Tibial nerve (tissue), 4 donors: ENCODE data around the gene CPLANE2. TPM values are rescaled to one million over a fixed set of nuclear protein-coding genes. Genes with fewer than 3 reads are reported as not detected.
A peak's percentile ranks its signal among the peaks of the same experiment; 100 is the strongest.

Experiments
- DNase-seq, 2 donors: peaks; one replicate each; pipeline ENCODE4 v3.0.0-alpha.2; 2019; ENCODE audit warnings: low spot score in 2 of 2
- H3K27ac ChIP-seq, 4 donors: fragments of 200-600 bp; sonication (generic) in 3 of 4; one replicate each; pipeline ENCODE4 v1.5.1; 2017 to 2019; ENCODE audit warnings: mild to moderate bottlenecking in 1 of 4
- H3K27me3 ChIP-seq, 2 donors: fragments of 200-600 bp; sonication (generic) in 1 of 2; one replicate each; pipeline versions ENCODE4 v1.5.1 to v1.6.0; 2017 to 2019
- H3K36me3 ChIP-seq, 3 donors: fragments of 200-600 bp; sonication (generic); one replicate each; pipeline ENCODE4 v1.5.1; 2018 to 2019
- H3K4me1 ChIP-seq, 4 donors: fragments of 200-600 bp; sonication (generic) in 3 of 4; one replicate each; pipeline ENCODE4 v1.5.1; 2017 to 2019
- H3K4me3 ChIP-seq, 4 donors: fragments of 200-600 bp; sonication (generic) in 3 of 4; one replicate each; pipeline ENCODE4 v1.5.1; 2017 to 2019; ENCODE audit warnings: mild to moderate bottlenecking in 1 of 4, moderate library complexity in 1 of 4
- H3K9me3 ChIP-seq, 4 donors: fragments of 200-600 bp; sonication (generic) in 3 of 4; one replicate each; pipeline ENCODE4 v1.5.1; 2017 to 2019
- EP300 ChIP-seq, 2 donors: sonication (generic); formaldehyde crosslinking; IDR thresholded peaks; one replicate each; pipeline ENCODE4 v1.6.1; 2017; ENCODE audit warnings: antibody characterized with exemption in 2 of 2, mild to moderate bottlenecking in 1 of 2
- POLR2A ChIP-seq, 2 donors: fragments of 450-650 bp; IDR thresholded peaks; one replicate each; pipeline ENCODE4 v1.6.1; 2017; ENCODE audit warnings: antibody characterized with exemption in 2 of 2, mild to moderate bottlenecking in 2 of 2, moderate library complexity in 2 of 2
- WGBS, 2 donors: methylation state at CpG; one replicate each; pipeline ENCODE4 v1.1.5; 2018; 5-methylcytosine and 5-hydroxymethylcytosine counted together
- total RNA-seq, 4 donors: library from RNA; depleted of rRNA; stranded (reverse); fragments of >200 nt; gene quantifications; one replicate each; pipeline ENCODE4 v1.1.0, GENCODE V29; 2016
- TF ChIP-seq, protein P1 (sequence below), 5 experiments: fragments of 200-600 bp in 3 of 5; fragments of 450-650 bp in 2 of 5; sonication (generic) in 3 of 5; IDR thresholded peaks; one replicate each; pipeline ENCODE4 v1.5.1; 2016 to 2019; ENCODE audit warnings: antibody characterized with exemption in 5 of 5, mild to moderate bottlenecking in 3 of 5, moderate library complexity in 2 of 5

CPLANE2 gene
- total RNA-seq, 4 donors from 2014 or later = 3.6 to 14.4 (median 9.6) TPM

DNA sequence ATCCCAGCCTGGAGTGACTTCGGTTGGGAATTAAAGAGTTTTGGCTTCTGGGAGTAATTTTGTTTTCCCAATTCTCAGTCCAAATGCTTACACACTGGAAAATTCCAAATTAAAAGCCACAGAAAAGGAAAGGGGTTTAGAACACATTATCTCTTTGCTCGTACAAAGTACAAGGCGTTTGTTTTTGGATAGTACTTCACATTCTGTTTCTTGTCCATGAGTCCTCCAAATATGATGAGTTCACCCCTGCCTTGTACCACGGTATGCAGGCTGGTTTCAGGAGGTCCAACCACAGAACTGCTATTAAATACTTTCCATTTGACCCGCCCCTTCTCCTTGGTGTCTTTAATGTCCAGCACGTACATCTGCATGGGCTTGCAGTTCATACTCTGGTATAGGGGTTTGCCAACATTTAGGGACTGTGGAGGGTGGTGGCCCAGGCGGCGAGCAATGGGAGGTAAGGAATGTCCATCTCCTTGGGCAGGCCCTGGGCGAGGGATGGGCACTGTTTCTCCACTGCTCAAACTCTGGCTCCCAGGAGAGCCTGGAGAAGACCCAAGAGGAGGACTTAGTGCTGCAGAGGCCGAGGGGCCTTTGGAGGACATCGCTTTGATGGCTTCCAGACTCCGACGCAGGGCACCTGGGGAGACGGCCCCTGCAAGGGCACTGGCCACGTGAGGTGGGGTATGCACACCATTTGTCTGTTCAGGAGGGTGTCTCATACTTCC is 13.7 kb upstream of the CPLANE2 start:
- WGBS, 2 donors = 75 to 77% methylated on average over 15 of the region's 15 CpGs
- TF ChIP-seq POLR2A (IDR thresholded peaks at IDR 0.05) = no peak
- peak in 1 of 2 donors; percentile 75 for TF ChIP-seq EP300 (IDR thresholded peaks at IDR 0.05)
- TF ChIP-seq, protein P1, sequence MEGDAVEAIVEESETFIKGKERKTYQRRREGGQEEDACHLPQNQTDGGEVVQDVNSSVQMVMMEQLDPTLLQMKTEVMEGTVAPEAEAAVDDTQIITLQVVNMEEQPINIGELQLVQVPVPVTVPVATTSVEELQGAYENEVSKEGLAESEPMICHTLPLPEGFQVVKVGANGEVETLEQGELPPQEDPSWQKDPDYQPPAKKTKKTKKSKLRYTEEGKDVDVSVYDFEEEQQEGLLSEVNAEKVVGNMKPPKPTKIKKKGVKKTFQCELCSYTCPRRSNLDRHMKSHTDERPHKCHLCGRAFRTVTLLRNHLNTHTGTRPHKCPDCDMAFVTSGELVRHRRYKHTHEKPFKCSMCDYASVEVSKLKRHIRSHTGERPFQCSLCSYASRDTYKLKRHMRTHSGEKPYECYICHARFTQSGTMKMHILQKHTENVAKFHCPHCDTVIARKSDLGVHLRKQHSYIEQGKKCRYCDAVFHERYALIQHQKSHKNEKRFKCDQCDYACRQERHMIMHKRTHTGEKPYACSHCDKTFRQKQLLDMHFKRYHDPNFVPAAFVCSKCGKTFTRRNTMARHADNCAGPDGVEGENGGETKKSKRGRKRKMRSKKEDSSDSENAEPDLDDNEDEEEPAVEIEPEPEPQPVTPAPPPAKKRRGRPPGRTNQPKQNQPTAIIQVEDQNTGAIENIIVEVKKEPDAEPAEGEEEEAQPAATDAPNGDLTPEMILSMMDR (IDR thresholded peaks at IDR 0.05) = no peak
- peaks cover 0 to 83% (median 37%) of the 10 kb centered on the region in 4 donors for H3K4me1 ChIP-seq
- no peaks in the 10 kb centered on the region for H3K27me3 ChIP-seq
- peaks cover 0 to 57% (median 4%) of the 10 kb centered on the region in 3 donors for H3K36me3 ChIP-seq
- peak overlapping the region; percentile 62 to 90 (median 78) for H3K27ac ChIP-seq
- no peaks in the 10 kb centered on the region for H3K9me3 ChIP-seq
- H3K4me3 ChIP-seq = no peak overlapping the region
- DNase-seq = no peak

DNA sequence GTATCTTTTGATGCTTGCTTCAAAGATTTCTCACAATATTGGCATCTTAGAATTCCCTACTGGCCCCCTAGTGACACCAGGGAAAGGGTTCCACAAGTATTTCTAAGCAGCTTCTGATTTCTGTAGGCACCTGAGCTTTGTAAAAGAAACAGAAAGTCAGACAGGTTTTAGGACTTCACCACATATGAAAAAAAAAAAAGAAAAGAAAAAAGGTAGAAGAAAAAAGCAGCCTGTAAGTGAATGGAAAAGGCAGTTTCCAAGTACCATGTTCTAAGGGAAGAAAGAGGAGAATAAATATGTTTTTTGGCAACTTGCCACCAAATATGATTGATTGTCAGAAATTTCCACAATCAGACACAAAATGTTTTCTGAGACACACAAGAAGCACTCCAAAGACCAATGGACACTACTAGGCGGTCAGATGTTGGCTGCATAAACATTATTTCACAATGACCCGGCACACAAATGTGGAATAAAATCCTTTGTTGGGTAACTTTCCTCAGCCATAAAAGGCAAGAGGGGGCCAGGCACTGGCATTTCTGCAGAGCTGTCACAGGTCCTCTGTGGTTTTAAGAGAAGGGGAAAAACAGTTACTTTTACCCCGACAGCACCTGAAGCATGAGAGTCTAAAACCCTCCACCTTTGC is 12.7 kb upstream of the CPLANE2 start:
- TF ChIP-seq EP300 (IDR thresholded peaks at IDR 0.05) = peak; percentile 54 to 95
- TF ChIP-seq, protein P1 (IDR thresholded peaks at IDR 0.05) = no peak
- TF ChIP-seq POLR2A (IDR thresholded peaks at IDR 0.05) = no peak
- 25 to 35% methylated on average over 3 of the region's 3 CpGs for WGBS, 2 donors
- H3K27ac ChIP-seq = peak overlapping the region; percentile 46 to 90 (median 78)
- no peaks in the 10 kb centered on the region for H3K9me3 ChIP-seq
- peaks cover 0 to 51% (median 0%) of the 10 kb centered on the region in 3 donors for H3K36me3 ChIP-seq
- no peaks in the 10 kb centered on the region for H3K27me3 ChIP-seq
- peak; percentile 55 to 78 for DNase-seq
- H3K4me1 ChIP-seq = peaks cover 0 to 82% (median 37%) of the 10 kb centered on the region in 4 donors
- no peak overlapping the region for H3K4me3 ChIP-seq

DNA sequence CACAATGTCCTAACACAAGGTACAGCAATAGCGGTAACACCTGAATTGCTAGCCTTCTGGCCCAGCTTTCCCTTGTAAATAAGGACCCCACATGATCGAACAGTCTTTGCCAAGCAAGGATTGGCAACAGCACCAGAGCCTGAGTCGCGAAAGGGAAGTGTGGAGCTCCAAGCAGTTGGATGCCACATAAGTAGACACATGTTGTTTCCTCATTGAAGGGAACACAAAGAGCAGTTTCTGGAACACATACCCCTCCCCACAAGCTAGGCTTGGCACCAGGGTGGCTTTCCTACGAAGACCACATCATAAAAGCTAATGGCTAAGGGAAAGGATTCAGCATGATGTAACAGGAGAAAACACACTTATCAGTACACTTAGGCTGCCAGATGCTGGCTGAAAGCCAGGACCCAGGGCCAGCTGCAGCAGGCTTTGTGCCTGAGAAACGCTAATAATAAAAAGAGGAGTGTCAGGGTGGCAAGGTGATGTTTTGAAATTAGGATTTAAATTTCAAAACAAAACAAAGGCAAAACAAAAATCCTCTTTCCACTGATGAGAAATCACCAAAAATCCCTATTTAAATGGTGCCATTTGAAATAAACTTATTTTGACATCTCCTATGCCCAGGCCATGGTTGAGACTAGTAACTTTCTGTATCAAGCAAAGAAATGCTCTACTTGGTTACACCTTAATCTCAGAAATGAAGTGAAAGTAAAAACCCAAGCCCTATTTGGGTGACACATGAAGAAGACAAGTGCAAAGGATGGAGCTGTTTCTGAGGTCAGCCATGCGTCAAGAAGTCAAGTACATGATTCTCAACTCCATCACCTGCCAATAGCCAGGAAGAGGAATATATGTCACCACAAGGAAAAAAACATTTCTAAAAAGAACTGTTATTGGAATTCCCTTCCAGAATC is 11.9 kb upstream of the CPLANE2 start:
- peak overlapping the region; percentile 48 to 90 (median 76) for H3K27ac ChIP-seq
- no peak overlapping the region for H3K4me3 ChIP-seq
- TF ChIP-seq POLR2A (IDR thresholded peaks at IDR 0.05) (no peak), EP300 (IDR thresholded peaks at IDR 0.05) (peak; percentile 76 to 93)
- peaks cover 0 to 84% (median 42%) of the 10 kb centered on the region in 4 donors for H3K4me1 ChIP-seq
- H3K9me3 ChIP-seq = no peaks in the 10 kb centered on the region
- no peaks in the 10 kb centered on the region for H3K27me3 ChIP-seq
- 25 to 31% methylated on average over 7 of the region's 7 CpGs for WGBS, 2 donors
- peak; percentile 79 to 86 for DNase-seq
- peaks cover 0 to 44% (median 0%) of the 10 kb centered on the region in 3 donors for H3K36me3 ChIP-seq

DNA sequence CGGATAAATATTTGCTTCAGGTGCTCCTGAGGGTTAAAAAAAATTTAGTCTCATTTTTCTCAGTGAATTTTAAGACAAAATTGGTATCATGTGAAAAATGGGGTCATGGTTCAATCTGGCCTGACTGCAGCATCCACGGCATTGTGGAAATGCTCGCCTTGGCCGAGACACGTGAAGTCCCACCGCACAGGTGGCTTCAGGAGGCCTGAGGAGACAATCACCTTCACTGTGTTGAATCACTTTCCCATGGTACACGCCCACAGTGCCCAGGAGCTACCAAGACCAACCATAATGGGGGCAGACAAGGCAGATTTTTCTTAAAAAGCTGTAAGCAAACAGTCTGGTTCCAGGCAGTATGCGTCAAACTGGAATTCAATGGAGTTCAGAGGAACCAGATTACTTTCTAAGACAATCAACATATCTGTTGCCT is 11.0 kb upstream of the CPLANE2 start:
- no peak for DNase-seq
- H3K9me3 ChIP-seq = no peaks in the 10 kb centered on the region
- H3K36me3 ChIP-seq = peaks cover 0 to 38% (median 0%) of the 10 kb centered on the region in 3 donors
- 84 to 86% methylated on average over 8 of the region's 8 CpGs for WGBS, 2 donors
- peak overlapping the region; percentile 4 to 90 (median 65) for H3K27ac ChIP-seq
- H3K27me3 ChIP-seq = no peaks in the 10 kb centered on the region
- peaks cover 0 to 80% (median 43%) of the 10 kb centered on the region in 4 donors for H3K4me1 ChIP-seq
- TF ChIP-seq, protein P1 (IDR thresholded peaks at IDR 0.05) = no peak
- no peak for TF ChIP-seq EP300 (IDR thresholded peaks at IDR 0.05)
- no peak for TF ChIP-seq POLR2A (IDR thresholded peaks at IDR 0.05)
- H3K4me3 ChIP-seq = no peak overlapping the region

DNA sequence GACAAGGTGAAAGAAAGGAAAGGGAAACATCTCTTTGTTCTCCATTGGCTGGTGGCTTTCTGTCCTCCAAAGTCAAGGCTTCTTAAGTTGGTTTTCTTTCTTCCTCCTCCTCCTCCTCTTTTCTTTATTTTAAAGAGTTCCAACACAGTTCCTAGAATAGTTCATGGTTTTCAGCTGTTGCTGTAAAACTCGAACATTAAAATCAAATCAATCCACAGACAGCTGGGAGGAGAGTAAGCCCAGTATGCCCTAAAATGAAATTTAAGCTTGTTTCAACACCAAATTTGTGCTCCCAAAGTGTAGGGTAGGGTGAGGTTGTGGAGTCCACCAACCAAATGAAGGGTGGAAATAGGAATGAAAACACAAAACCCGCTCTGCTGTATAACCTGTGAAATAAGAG is 10.5 kb upstream of the CPLANE2 start:
- Histone ChIP-seq H3K4me1 (peaks cover 0 to 74% (median 43%) of the 10 kb centered on the region in 4 donors), H3K4me3 (no peak overlapping the region), H3K27me3 (no peaks in the 10 kb centered on the region), H3K27ac (peak overlapping the region; percentile 4 to 90 (median 65)), H3K36me3 (peaks cover 0 to 36% (median 0%) of the 10 kb centered on the region in 3 donors), H3K9me3 (no peaks in the 10 kb centered on the region)
- DNase-seq = no peak
- WGBS, 2 donors = 68 to 81% methylated on average over 2 of the region's 2 CpGs
- TF ChIP-seq EP300 (IDR thresholded peaks at IDR 0.05) (no peak), POLR2A (IDR thresholded peaks at IDR 0.05) (no peak)
- TF ChIP-seq, protein P1 (IDR thresholded peaks at IDR 0.05) = no peak
